ENCODE data around the gene ATP6V1F.

The ATP6V1F gene

GRCh38 chr7:128826916-128827247 is 35.8 kb upstream of the ATP6V1F start:
- no peak overlapping the region for H3K4me3 ChIP-seq (ENCODE audit: low read depth, low read length)
- no peak for TF ChIP-seq CTCF (IDR thresholded peaks at IDR 0.05; ENCODE audit: low read depth, low read length)

DNA sequence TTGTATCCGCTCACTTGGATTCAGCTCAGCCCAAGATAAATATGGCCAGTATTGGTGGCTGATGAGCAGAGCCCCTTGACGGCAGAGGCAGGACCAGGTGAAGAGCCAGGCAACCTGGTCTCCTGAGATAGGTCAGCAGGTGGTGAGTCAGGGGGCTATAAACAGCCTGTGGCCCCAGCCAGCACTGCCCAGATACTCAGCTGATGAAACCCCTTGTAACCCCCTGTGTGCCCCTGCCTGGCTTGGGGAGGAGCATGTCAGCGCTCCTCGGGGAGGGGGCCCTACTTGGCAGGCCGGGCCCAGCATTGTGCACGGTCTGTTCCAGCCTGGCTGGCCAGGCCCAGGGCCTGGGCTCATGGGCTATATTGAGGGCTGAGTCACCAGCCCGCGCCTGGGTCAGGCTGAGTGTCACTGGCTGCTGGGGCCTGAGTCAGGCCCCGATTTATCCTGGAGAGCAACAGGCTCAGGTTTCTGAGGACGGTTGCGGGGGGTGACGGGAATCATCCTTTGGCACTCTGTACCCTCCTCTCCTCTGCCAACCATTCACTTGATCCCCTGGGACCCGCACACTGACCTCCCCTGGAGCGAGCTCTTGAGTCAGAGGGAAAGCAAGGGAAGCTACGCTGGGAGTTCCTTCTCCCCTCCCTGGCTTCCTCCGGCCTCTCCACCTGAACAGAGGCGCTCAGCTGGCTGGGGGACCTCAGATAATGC is 35.3 kb upstream of the ATP6V1F start:
- TF ChIP-seq CTCF (IDR thresholded peaks at IDR 0.05; ENCODE audit: low read depth, low read length), result no peak
- H3K4me3 ChIP-seq (ENCODE audit: low read depth, low read length), result peak overlapping the region; percentile 22; the same call in 1 of the 2 replicates

- peak overlapping the region; percentile 22; the same call in 1 of the 2 replicates for H3K4me3 ChIP-seq (ENCODE audit: low read depth, low read length)
- no peak for TF ChIP-seq CTCF (IDR thresholded peaks at IDR 0.05; ENCODE audit: low read depth, low read length)
Measured at GRCh38 chr7:128827971-128828711, 34.5 kb upstream of the ATP6V1F start.

- no peak for TF ChIP-seq CTCF (IDR thresholded peaks at IDR 0.05; ENCODE audit: low read depth, low read length)
- 0 out of 2 replicates have a peak overlapping the region, but pooled peaks have one; percentile 27 for H3K4me3 ChIP-seq (ENCODE audit: low read depth, low read length)
Measured at GRCh38 chr7:128829391-128830166, 33.1 kb upstream of the ATP6V1F start.

GRCh38 chr7:128830231-128831177 is 32.2 kb upstream of the ATP6V1F start, which contains the start of gene FLNC:
Gene FLNC, plus strand, starts transcription at chr7:128830406. Its CDS starts 232 bp downstream, at chr7:128830638.
- H3K4me3 ChIP-seq (ENCODE audit: low read depth, low read length), result peak within 1 kb of the TSS; percentile 96
- TF ChIP-seq CTCF (IDR thresholded peaks at IDR 0.05; ENCODE audit: low read depth, low read length), result no peak

GRCh38 chr7:128831178-128831993 is 31.3 kb upstream of the ATP6V1F start:
- TF ChIP-seq CTCF (IDR thresholded peaks at IDR 0.05; ENCODE audit: low read depth, low read length), result no peak
- H3K4me3 ChIP-seq (ENCODE audit: low read depth, low read length), result peak overlapping the region; percentile 96
